Sigmoid colon (tissue), 7 donors: ENCODE results near the gene PDE2A. TPM values are rescaled to one million over a fixed set of nuclear protein-coding genes. Genes with fewer than 3 reads are reported as not detected.
A peak's percentile ranks its signal among the peaks of the same experiment; 100 is the strongest.

ENCODE experiments used
- DNase-seq: peaks from one replicate; pipeline ENCODE4 v3.0.0-alpha.2; 2019
- H3K27ac ChIP-seq, 4 donors: fragments of 200-600 bp; sonication (generic); one replicate each; pipeline ENCODE4 v1.5.1; 2016 to 2019; ENCODE audit warnings: mild to moderate bottlenecking in 1 of 4
- H3K27me3 ChIP-seq, 3 donors: fragments of 200-600 bp; sonication (generic); one replicate each; pipeline ENCODE4 v1.5.1; 2019; ENCODE audit warnings: mild to moderate bottlenecking in 1 of 3
- H3K36me3 ChIP-seq, 4 donors: fragments of 200-600 bp; sonication (generic); one replicate each; pipeline ENCODE4 v1.5.1; 2016 to 2019
- H3K4me1 ChIP-seq, 4 donors: fragments of 200-600 bp; sonication (generic); one replicate each; pipeline ENCODE4 v1.5.1; 2017 to 2019
- H3K4me3 ChIP-seq, 4 donors: fragments of 200-600 bp; sonication (generic); one replicate each; pipeline ENCODE4 v1.5.1; 2017 to 2019; ENCODE audit warnings: mild to moderate bottlenecking in 2 of 4, moderate library complexity in 1 of 4
- H3K9me3 ChIP-seq, 4 donors: fragments of 200-600 bp in 3 of 4; sonication (generic) in 3 of 4; one replicate each; pipeline versions ENCODE4 v1.5.1 to v1.6.1; 2013 to 2019
- EP300 ChIP-seq, 4 donors: sonication (generic); formaldehyde crosslinking; IDR thresholded peaks; one replicate each; pipeline ENCODE4 v1.6.1; 2017; ENCODE audit warnings: antibody characterized with exemption in 4 of 4
- POLR2A ChIP-seq, 2 donors: fragments of 450-650 bp; IDR thresholded peaks; one replicate each; pipeline ENCODE4 v1.6.1; 2016; ENCODE audit warnings: antibody characterized with exemption in 2 of 2, mild to moderate bottlenecking in 2 of 2, moderate library complexity in 2 of 2
- POLR2AphosphoS5 ChIP-seq, 4 donors: sonication (generic); formaldehyde crosslinking; IDR thresholded peaks; one replicate each; pipeline ENCODE4 v1.6.1; 2017; ENCODE audit warnings: antibody characterized with exemption in 4 of 4
- WGBS, 2 donors: extraction: QIAGEN DNeasy Blood & Tissue Kit; methylation state at CpG; one replicate each; pipeline ENCODE4 v1.1.7; 2013; 5-methylcytosine and 5-hydroxymethylcytosine counted together
- intact Hi-C: fragments of 100-400 bp; cut with DNase I; formaldehyde crosslinking; loops from one replicate; pipeline ENCODE4 v1.15.1; 2023
- polyA plus RNA-seq, 3 donors: library from polyadenylated mRNA; stranded (reverse); fragments of 200-250 nt; gene quantifications; one replicate each; pipeline ENCODE4 v1.2.3, GENCODE V29; 2013
- total RNA-seq, 4 donors: library from RNA; depleted of rRNA; stranded (reverse); fragments of >200 nt; gene quantifications; one replicate each; pipeline ENCODE4 v1.1.0, GENCODE V29; 2016
- TF ChIP-seq, protein P1 (sequence below), 4 experiments: fragments of 450-650 bp in 3 of 4; fragments of 200-600 bp in 1 of 4; IDR thresholded peaks; one replicate each; pipeline ENCODE4 v1.5.1; 2016 to 2019; ENCODE audit warnings: antibody characterized with exemption in 4 of 4, mild to moderate bottlenecking in 3 of 4, moderate library complexity in 2 of 4
- donor health status: healthy with polysubstance abuse.
- donor health status: Bipolar disorder and iron deficiency.
- donor health status: healthy.

The PDE2A gene
- total and polyA plus RNA-seq, 7 donors = 1.8 to 75.1 (median 48.9) TPM

DNA sequence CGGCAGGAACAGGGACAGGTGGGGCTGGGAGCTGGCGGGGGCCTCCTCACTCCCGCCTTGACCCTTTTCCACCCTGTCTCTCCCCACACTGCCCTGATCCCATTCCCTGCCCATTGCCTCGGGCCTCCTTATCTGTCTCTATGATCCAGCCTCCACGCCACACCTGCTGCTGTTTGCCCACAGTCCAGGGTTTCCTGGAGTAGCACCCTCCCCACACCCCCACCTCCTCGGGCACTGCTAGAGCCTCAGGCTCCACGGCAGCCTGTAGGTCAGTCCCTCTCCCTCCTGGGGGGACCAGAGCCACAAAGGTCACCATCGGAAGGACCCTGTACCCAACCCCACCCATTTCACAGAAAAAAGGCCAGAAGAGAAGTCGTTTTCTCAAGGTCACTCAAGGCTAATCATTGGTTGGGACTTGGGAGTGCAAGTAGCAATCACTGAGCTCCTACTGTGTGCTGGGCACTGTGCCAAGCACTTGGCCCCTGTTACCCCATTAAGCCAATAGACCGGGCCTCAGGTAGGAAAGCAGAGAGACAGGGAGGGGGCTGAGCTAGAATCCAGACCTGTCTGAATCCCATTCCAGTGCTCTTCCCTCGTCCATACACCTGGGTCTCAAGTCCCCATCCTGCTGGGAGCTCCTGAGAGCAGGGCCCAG is 71.8 kb downstream of the PDE2A start:
- intact Hi-C loops = no loop called here

GRCh38 chr11:72600557-72600956 is 73.7 kb downstream of the PDE2A start:
- intact Hi-C loops = no loop called here
- 20 to 63% methylated on average over 9 of the region's 9 CpGs for WGBS, 2 donors

More for the DNA sequence above, 71.8 kb downstream of the PDE2A start:
- peaks cover 0 to 21% (median 13%) of the 10 kb centered on the region in 4 donors for H3K4me1 ChIP-seq
- peaks cover 0 to 29% (median 0%) of the 10 kb centered on the region in 4 donors for H3K36me3 ChIP-seq
- H3K27me3 ChIP-seq = no peaks in the 10 kb centered on the region
- no peak overlapping the region for H3K4me3 ChIP-seq
- no peak overlapping the region for H3K27ac ChIP-seq
- TF ChIP-seq POLR2AphosphoS5 (IDR thresholded peaks at IDR 0.05) = no peak
- TF ChIP-seq, protein P1, sequence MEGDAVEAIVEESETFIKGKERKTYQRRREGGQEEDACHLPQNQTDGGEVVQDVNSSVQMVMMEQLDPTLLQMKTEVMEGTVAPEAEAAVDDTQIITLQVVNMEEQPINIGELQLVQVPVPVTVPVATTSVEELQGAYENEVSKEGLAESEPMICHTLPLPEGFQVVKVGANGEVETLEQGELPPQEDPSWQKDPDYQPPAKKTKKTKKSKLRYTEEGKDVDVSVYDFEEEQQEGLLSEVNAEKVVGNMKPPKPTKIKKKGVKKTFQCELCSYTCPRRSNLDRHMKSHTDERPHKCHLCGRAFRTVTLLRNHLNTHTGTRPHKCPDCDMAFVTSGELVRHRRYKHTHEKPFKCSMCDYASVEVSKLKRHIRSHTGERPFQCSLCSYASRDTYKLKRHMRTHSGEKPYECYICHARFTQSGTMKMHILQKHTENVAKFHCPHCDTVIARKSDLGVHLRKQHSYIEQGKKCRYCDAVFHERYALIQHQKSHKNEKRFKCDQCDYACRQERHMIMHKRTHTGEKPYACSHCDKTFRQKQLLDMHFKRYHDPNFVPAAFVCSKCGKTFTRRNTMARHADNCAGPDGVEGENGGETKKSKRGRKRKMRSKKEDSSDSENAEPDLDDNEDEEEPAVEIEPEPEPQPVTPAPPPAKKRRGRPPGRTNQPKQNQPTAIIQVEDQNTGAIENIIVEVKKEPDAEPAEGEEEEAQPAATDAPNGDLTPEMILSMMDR (IDR thresholded peaks at IDR 0.05) = no peak
- no peak for TF ChIP-seq POLR2A (IDR thresholded peaks at IDR 0.05)
- no peak for TF ChIP-seq EP300 (IDR thresholded peaks at IDR 0.05)
- no peaks in the 10 kb centered on the region for H3K9me3 ChIP-seq
- DNase-seq = no peak
- WGBS, 2 donors = 29 to 70% methylated on average over 11 of the region's 11 CpGs

DNA sequence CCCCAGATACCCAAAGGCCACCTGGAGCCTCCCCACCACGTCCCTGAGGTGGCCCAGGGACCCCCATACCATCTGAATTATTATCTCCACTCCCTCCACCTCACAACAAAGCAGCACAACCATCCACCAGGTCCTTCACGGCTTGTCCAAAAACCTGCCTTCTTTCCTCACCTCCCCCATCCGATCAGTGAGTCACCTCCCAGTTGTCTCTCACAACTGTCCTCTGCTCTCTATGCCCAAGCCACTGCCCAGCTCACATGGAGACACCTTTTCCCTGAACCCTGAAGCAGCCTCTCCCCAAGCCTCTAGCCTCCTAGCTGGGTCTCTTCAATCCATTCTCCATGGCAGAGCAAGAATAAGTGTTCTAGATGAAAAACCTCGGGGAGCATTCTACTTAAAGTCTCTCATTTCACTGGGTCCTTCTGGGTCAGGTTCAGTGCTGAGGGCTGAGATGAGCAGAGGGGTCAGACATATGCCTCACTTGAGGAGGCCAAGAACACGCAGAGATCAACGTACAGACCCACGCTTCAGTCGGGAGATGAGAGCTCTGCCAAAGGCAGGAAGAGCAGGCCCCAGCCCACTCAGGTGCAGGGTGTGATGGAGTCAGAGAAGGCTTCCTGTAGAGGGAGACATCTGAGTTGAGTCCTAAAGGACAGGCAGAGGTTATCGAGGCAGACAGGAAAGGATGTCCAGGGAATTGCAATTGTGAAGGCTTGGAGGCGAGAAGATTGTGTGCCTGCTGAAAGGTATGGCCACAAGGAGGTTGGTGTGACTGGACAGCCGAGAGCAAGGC is 74.7 kb downstream of the PDE2A start:
- intact Hi-C loops = loop anchor here (1.0 kb wide), 1 partner anchor 44 kb away; no protein-coding TSS in a partner anchor
- TF ChIP-seq EP300 (IDR thresholded peaks at IDR 0.05) (no peak), POLR2AphosphoS5 (IDR thresholded peaks at IDR 0.05) (no peak), POLR2A (IDR thresholded peaks at IDR 0.05) (no peak)
- TF ChIP-seq, protein P1 (IDR thresholded peaks at IDR 0.05) = no peak
- WGBS, 2 donors = 77 to 86% methylated on average over 11 of the region's 11 CpGs
- H3K4me3 ChIP-seq = no peak overlapping the region
- H3K27me3 ChIP-seq = no peaks in the 10 kb centered on the region
- H3K27ac ChIP-seq = no peak overlapping the region
- DNase-seq = no peak
- no peaks in the 10 kb centered on the region for H3K9me3 ChIP-seq
- H3K36me3 ChIP-seq = peaks cover 0 to 15% (median 0%) of the 10 kb centered on the region in 4 donors
- peaks cover 0 to 8% (median 3%) of the 10 kb centered on the region in 4 donors for H3K4me1 ChIP-seq

More at GRCh38 chr11:72600557-72600956, 73.7 kb downstream of the PDE2A start:
- no peak for DNase-seq
- Histone ChIP-seq H3K27me3 (no peaks in the 10 kb centered on the region), H3K4me3 (no peak overlapping the region), H3K9me3 (no peaks in the 10 kb centered on the region), H3K36me3 (peaks cover 0 to 23% (median 0%) of the 10 kb centered on the region in 4 donors), H3K27ac (no peak overlapping the region), H3K4me1 (peaks cover 0 to 11% (median 3%) of the 10 kb centered on the region in 4 donors)
- TF ChIP-seq POLR2A (IDR thresholded peaks at IDR 0.05) (no peak), POLR2AphosphoS5 (IDR thresholded peaks at IDR 0.05) (no peak), EP300 (IDR thresholded peaks at IDR 0.05) (no peak)
- TF ChIP-seq, protein P1 (IDR thresholded peaks at IDR 0.05) = no peak

GRCh38 chr11:72598906-72599305 is 75.3 kb downstream of the PDE2A start:
- TF ChIP-seq POLR2A (IDR thresholded peaks at IDR 0.05) (no peak), POLR2AphosphoS5 (IDR thresholded peaks at IDR 0.05) (peak in 1 of 4 donors; percentile 9), EP300 (IDR thresholded peaks at IDR 0.05) (no peak)
- TF ChIP-seq, protein P1 (IDR thresholded peaks at IDR 0.05) = peak; percentile 50 to 74 (median 70)

More at GRCh38 chr11:72598906-72599305, 75.3 kb downstream of the PDE2A start:
- no peak overlapping the region for H3K4me3 ChIP-seq
- WGBS, 2 donors = 43 to 61% methylated on average over 11 of the region's 11 CpGs
- intact Hi-C loops = loop anchor here (1.0 kb wide), 1 partner anchor 44 kb away; no protein-coding TSS in a partner anchor
- peaks cover 0 to 8% (median 3%) of the 10 kb centered on the region in 4 donors for H3K4me1 ChIP-seq
- H3K9me3 ChIP-seq = no peaks in the 10 kb centered on the region
- peak; percentile 81 for DNase-seq
- peaks cover 0 to 11% (median 0%) of the 10 kb centered on the region in 4 donors for H3K36me3 ChIP-seq
- H3K27me3 ChIP-seq = no peaks in the 10 kb centered on the region
- no peak overlapping the region for H3K27ac ChIP-seq
